Medulla oblongata (tissue), 1 donor: ENCODE results near the gene MAST4.

Experiments used
- DNase-seq: peaks from one replicate; pipeline ENCODE4 v3.0.0-alpha.2; 2015; ENCODE audit errors: extremely low spot score

Gene MAST4

GRCh38 chr5:66697796-66698564, 101.8 kb downstream of the MAST4 start:
- DNase-seq = no peak

DNA sequence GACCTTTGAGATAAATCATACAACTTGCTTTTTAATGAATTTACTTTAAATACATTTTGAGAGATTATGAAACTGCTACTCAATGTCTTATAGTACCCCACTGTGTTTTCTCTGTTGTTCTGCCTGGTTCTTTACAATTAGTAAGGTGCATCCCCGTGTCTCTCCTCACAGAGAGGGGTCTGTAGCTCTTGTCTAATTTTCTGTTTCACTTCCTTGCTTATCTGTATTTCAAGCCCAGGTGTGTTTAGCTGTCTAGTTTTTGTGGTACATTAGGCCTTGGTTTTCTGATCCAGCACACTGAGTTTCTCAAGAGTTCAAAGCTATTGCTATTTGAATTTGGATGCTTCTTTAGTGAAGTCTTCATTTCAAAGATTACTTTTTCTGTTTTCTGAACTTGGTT, 105.1 kb downstream of the MAST4 start:
- no peak for DNase-seq

GRCh38 chr5:66702426-66702825, 106.2 kb downstream of the MAST4 start:
- DNase-seq = no peak

DNA sequence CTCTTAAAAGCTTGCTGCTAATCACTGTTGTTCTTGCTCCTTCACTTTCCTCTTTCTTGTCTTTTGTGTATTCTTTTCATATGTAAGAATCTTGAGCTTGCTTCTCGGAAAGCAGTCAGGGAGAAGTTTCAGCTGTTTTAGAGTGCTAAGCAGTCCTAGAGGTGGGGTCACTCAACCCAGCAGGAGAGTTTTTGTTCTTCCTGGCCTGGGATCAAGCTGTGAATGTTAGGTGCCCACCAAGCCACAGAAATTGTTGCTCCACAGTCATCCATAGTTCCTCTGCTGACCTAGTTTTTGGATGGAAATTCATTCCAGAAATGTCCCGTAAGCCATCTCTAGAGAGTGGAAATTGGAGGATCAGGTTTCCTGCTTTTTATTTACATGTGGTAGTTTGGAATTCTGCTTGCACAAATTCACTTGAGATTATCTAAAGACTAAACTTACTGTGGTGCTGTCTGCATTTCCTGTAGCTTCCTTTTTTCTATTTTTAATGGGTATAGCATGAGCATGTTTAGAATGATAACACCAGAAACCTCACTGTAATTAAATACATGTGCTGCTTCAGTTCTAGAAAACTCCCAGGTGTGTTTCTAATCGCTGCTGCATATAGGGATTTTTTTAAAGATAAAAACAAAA, 108.7 kb downstream of the MAST4 start:
- no peak for DNase-seq

DNA sequence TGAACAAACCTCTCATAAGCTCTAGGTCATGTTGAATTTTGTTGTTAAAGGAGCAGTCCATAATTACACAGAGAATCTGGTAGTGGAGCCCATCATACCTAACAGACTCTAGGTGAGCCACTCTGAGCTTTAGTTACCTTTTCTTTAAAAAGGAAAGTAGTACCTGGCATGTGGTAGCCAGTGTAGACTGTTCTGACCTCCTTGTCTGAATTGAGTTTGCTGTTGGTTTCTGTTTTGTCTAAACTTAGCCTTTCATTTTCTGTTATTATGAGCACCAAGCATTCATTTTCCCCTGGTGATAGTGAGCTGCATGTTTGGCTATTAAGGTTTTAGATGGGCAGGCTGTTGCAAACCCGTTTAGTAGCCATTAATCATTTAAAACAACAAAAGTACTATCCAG, 112.2 kb downstream of the MAST4 start:
- no peak for DNase-seq

GRCh38 chr5:66710557-66711088, 114.4 kb downstream of the MAST4 start:
- DNase-seq = no peak

- no peak for DNase-seq
Measured at GRCh38 chr5:66713998-66714397, 117.8 kb downstream of the MAST4 start.

DNA sequence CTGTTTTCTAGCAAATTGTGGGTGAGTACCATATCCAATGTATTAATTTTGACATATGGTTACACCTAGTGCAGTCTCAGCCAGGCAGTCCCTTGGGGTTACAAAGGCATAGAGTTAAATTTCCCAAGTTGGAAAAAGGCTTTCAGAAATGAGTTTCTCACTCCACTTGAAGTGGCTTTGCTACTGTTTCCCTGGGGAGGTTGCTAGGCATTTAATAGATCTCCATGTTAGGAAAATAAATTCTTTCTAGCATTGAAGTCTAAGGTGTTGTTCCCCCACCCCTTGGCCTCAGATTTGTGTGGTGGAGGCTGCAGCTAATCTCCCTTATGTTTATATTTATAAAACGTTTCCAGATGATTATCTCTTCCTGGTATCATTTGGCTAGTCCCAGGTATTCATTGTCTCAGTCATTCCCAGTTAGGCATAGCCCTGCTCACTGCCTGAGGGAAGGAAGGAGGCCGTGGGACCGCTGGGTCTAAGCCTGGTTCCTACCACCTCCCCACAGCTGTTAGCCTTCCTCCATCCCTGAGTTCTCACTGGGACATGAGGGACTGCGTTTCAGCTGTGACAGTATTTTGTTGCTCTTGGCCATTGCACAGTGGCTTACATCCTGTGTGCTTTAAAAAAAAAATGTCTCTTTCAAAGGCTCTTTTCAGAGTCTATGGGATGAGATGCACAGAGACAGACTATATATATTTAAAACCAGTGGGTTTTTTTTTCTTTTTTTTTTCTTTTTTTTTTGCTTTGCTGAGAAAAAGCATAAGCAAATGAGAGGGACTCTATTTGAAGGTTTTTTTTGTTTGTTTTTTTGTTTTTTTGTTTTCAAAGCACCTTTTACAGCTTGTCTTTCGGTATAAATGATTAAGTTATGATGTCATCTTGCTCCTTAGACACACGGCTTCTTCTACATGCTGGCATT, 121.5 kb downstream of the MAST4 start:
- no peak for DNase-seq

DNA sequence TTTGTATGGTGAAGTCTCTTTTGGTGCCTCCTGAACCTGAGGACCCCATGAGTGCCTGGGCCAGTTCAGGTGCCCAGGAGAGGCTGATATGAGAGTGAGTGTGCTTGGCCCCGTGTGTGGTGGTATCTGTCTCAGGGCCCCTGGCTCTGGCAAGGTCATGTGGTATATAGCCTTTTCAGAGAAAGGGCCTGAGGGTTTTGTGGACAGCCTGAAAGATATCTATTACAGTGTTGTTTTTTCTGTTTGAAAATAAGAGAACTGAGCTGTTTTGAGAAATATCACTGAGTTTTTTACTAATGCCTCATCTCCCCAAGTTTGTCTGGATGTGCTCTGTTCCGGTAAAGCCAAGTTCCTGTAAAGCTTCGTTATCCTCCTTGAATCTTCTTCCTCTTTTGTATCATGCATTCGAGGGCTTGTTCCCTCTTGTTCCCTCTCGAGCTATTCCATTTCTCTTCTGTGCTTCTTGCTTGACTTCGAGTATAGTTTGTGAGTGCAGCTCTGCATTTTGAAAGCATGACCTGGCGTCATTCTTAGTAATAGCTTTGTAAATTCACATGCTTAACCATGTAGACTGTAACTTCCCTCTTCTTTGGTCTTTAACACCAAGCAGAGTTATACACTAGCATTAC, 122.3 kb downstream of the MAST4 start:
- no peak for DNase-seq

GRCh38 chr5:66720780-66721179, 124.6 kb downstream of the MAST4 start:
- no peak for DNase-seq

GRCh38 chr5:66722686-66723085, 126.5 kb downstream of the MAST4 start:
- no peak for DNase-seq

- no peak for DNase-seq
Measured at GRCh38 chr5:66724349-66725139, 128.4 kb downstream of the MAST4 start.

GRCh38 chr5:66727630-66728029, 131.4 kb downstream of the MAST4 start:
- DNase-seq = no peak

DNA sequence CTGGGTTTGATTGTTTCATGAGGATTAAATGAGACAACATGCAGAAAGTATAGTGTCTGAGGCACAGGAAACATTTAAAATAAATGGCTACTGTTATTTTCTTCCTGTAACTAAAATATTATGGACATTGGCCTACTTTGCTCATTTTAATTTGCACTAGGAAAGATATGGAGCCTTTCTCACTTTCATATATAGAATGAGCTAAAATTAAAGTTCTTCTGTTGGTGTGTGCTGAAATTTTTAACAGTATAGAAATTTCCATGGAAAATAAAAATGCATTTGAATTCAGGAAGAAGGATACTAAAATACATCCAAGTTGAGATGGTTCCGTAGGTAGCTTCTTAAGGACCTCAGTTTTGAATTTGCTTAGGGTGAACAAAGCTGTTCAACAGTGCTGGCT, 131.9 kb downstream of the MAST4 start:
- DNase-seq = no peak

DNA sequence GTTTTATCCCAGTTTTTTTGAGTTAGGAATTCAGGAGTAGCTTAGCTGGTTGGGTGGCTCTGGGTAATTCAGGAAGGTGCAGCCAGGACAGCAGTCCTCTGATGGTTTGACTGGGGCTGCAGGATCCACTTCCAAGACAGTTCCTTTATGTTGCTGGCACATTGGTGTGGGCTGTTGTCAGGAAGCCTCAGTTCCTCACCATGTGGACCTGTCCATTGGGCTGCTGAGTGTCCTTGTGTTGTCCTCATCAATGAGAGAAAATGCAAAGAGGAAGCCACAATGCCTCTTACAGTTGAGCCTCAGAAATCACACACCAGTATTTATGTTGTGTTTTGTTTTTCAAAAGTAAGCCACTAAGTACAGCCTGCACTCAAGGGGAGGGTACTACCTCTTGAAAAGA, 140.9 kb downstream of the MAST4 start:
- no peak for DNase-seq

GRCh38 chr5:66738136-66738535, 141.9 kb downstream of the MAST4 start:
- DNase-seq = no peak

DNA sequence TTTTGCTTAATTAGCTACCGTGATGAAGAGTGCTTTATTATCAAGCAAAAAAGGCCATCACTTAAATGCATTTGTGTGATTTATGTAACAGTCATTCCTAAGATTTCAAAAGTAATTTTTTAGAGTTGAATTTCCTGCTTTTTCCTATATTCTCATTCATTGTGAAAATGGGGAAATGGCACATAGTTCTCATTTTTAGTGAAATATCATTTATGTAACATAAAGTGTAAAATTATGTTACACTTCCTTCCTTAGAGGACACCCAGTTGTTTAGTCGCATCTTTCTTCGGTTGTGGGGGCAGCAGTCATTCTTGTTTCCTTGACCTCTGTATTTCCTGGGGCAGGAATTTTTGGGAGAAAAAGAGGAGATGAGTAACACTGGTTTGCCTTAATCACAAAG, 142.8 kb downstream of the MAST4 start:
- DNase-seq = no peak

- no peak for DNase-seq
Measured at GRCh38 chr5:66739951-66740350, 143.8 kb downstream of the MAST4 start.

- no peak for DNase-seq
Measured at GRCh38 chr5:66741394-66741793, 145.2 kb downstream of the MAST4 start.

- peak; percentile 47 for DNase-seq
Measured at GRCh38 chr5:66742083-66742895, 146.1 kb downstream of the MAST4 start.
